DMS53 (cell line): ENCODE measurements around the gene ZNF382.

Experiments
- DNase-seq: peaks from one replicate; lab custom pipeline; 2025; lab: John Stamatoyannopoulos, UW

The ZNF382 gene

GRCh38 chr19:36679455-36679854, 74.3 kb downstream of the ZNF382 start:
- no peak for DNase-seq
